DMS79 (cell line): ENCODE results near the gene FUT1.
"Not testable (repeated sequence)": the region's sequence is repeated elsewhere in the genome, so short reads cannot be mapped to it uniquely, and the experiment has no call there.

Experiments used
- DNase-seq: peaks from one replicate; lab custom pipeline; 2025; lab: John Stamatoyannopoulos, UW

Gene FUT1

GRCh38 chr19:48752496-48753365 is at the start of gene FUT1:
TSS of gene FUT1 (minus strand) at chr19:48752641. CDS start at chr19:48751281, 1,360 bp downstream.
- peak; percentile 95 for DNase-seq

DNA sequence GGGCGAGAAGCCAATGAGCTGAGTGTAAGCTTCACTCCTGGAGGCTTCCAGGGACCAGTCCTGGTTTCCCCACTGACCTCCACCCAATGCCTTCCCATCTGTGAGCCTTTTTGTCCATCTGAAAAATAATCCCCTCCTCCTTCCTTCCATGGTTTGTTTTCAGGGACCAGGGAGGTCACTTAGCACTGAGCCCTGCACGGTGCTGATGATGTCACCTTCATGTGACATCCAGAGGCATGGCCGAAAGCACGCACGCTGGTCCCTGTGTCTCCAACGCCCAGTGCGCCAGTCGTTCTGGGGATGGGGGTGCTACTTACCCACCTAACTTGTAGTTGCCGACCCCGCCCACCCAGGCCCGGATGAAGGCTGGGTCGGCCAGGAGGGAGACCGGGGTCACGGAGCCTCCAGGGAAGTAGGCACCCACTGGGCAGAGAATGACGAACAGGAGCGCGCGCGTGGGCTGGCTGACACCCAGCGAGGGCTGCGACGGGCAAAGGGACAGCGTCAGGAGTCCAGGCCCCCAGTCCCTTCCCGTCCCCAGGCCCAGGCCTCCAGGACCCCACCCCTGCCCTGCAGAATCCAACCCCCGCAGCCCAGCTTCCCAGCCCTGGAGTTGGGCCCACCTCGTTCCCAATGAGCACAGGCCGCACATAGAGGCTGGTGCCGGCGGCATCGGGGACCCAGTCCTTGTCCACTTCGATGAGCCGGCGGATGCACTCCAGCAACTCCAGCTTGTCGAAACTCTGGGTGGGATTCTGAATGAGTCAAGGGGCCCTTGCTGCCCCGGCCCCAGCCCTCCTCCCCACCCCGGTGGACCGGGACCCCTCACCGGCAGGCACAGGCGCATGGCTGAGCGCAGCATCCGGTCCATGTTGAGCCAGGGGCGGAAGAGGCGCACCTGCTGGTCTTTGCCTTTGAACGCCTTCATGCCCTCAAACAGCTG is 47.2 kb upstream of the FUT1 start:
- no peak for DNase-seq

GRCh38 chr19:48798937-48799336 is 46.5 kb upstream of the FUT1 start:
- no peak for DNase-seq

DNA sequence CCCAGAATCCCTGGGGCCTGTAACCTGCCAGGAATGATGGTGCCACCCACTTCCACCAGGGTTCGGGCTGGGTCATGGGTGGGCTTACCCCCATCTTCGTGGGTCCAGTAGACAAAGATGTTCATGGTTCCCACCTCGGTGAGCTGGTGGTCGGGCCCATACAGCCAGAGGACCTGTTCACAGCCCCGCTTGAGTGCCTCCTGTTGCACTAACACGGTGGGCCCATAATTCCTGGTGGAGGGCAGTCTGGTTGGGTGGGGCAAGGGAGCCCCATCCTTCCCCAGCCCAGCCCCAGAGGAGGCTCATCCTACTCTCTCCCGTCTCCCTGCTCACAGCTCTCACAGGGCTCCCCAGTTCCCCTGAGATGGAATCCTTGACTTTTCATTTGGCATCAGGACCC is 44.7 kb upstream of the FUT1 start:
- no peak for DNase-seq

- no peak for DNase-seq
Observed at GRCh38 chr19:48796298-48797083, 44.0 kb upstream of the FUT1 start.

GRCh38 chr19:48795685-48796070 is 43.2 kb upstream of the FUT1 start:
- no peak for DNase-seq

- DNase-seq, result peak; percentile 89
Observed at GRCh38 chr19:48795055-48795684, 42.7 kb upstream of the FUT1 start.

DNA sequence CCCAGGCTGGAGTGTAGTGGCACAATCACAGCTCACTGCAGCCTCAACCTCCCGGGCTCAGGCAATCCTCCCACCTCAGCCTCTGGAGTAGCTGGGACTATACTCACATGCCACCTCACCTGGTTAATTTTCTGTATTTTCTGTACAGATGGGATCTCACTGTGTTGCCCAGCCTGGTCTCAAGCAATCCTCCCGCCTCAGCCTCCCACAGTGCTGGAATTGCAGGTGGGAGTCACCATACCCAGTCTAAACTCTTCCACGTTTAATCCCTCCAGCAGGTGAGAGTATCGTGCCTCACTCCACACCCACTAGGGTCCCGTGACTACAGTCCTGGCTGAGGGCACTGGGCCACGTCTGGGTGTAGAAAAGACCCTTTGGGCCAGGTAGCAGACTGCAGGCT is 41.9 kb upstream of the FUT1 start:
- no peak for DNase-seq

DNA sequence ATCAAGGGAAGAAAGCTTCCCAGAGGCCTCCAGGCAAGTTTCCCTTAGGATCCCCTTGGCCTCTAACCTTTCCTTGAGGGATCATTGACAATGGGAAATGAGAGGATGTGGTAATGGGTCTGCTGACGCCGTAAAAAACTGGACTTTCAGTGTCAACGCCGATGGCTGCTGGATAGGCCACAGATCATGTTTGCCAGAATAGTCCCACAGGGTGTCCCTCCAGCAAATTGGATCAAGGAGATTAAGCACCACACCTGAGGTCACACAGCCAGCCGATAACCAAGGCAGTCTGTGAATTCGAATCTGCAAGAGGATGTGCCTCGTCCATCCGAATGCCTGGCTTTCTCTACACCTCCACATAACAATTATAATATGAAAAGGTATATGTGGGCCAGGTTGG is 40.8 kb upstream of the FUT1 start:
- DNase-seq, result no peak

GRCh38 chr19:48787331-48787730 is 34.9 kb upstream of the FUT1 start:
- not testable (repeated sequence) for DNase-seq

DNA sequence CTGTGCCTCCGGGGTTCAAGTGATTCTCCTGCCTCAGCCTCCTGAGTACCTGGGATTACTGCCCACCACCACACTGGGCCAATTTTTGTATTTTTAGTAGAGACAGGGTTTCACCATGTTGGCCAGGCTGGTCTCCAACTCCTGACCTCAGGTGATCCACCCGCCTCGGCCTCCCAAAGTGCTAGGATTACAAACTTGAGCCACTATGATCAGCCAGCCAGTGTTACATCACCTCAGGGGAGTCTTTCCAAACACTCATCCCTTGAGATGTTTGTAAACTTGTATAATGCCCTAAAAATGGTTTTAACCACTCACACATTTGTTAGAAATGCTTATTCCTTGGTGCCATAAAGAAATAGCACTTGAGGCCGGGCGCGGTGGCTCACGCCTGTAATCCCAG is 34.0 kb upstream of the FUT1 start:
- not testable (repeated sequence) for DNase-seq

GRCh38 chr19:48784527-48784926 is 32.1 kb upstream of the FUT1 start:
- DNase-seq, result no peak

DNA sequence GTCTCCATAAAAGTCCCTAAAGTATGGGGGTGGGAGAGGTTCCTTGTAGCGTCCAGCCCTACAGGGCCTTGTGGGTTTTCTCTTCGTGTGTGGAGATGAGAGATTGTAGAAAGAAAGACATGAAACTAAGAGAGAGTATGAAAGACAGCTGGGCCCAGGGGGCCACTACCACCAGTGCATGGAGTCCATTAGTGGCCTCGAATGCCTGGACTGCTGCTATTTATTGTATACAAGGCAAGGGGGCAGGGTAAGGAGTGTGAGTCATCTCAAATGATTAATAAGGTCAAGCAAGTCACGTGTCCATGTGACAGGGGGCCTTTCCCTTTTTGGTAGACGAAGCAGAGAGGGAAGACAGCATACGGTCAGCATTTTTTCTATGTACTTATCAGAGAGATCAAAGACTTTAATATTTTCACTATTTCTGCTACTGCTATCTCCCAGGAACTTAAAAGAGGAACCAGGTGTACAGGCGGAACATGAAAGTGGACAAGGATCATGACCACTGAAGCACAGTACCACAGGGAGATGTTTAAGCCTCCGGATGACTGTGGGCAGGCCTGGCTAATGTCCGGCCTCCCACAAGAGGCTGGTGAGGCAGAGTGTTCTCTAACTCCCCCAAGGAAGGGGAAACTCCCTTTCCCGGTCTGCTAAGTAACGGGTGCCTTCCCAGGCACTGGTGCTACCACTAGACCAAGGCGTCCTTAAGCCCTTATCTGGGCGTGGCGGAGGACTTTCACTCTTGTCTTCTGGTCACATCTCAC is 28.4 kb upstream of the FUT1 start:
- no peak for DNase-seq

DNA sequence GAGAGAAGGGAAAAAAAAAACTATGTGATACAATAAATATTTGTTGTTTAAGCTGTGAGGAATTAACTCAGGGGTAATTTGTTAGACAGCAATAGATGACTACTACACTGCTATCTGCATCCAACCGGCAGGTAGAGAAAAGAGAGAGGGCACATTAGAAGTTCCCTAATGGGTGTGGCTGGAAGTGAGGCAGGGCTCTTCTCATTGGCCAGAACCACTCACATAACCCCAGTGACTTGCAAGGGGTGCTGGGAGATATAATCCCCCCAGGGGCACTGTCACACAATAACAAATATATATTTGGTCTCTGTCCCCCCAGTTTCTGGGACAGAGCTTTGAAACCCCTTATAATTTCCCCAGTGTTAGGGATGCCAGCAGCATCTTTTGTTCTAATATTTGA is 27.2 kb upstream of the FUT1 start:
- no peak for DNase-seq

DNA sequence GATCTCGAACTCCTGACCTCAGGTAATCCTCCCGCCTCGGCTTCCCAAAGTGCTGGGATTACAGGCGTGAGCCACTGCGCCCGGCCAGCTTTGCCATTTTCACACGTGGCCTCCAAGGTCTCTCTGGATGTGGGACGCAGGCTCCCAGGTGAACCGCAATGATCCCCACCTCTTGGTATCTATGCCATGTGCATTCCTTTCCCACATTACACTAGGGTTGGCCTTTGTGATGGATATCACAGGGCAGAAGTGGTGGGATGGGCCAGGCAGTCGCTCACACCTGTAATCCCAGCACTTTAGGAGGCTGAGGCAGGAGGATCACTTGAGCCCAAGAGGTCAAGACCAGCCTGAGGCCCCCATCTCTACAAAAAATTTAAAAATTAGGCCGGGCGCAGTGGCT is 25.3 kb upstream of the FUT1 start:
- DNase-seq, result no peak

DNA sequence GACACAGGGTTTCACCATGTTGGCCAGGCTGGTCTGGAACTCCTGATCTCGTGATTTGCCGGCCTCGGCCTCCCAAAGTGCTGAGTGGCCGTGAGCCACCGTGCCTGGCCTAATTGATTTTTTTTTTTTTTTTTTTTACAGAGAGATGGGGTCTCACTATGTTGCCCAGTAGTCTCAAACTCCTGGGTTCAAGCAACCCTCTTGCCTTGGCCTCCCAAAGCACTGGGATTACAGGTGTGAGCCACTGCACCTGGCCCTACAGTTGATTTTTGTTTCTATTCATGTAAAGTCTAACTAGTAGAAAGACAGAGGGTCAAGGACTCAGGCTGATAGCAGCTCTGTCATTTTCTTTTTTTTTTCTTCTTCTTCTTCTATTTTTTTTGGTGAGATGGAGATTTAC is 24.7 kb upstream of the FUT1 start:
- no peak for DNase-seq

DNA sequence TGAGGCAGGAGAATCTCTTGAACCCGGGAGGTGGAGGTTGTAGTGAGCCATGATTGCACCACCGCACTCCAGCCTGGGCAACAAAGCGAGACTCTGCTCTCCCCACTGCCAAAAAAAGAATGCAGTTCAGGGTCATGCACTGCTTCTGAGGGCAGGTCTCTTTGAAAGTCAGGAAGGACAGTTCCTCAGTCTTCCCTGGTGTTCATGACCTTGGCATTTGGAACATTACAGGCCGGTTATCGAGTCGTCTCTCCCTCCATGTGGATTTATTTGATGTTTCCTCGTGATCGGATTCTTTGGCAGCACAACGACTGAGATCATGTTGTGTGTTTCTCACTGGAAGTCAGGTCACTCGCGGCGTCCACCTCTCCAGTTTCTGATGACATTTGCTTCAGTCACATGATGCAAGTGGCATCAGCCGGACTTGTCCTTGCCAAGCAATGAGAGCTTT is 20.1 kb upstream of the FUT1 start:
- DNase-seq, result no peak

DNA sequence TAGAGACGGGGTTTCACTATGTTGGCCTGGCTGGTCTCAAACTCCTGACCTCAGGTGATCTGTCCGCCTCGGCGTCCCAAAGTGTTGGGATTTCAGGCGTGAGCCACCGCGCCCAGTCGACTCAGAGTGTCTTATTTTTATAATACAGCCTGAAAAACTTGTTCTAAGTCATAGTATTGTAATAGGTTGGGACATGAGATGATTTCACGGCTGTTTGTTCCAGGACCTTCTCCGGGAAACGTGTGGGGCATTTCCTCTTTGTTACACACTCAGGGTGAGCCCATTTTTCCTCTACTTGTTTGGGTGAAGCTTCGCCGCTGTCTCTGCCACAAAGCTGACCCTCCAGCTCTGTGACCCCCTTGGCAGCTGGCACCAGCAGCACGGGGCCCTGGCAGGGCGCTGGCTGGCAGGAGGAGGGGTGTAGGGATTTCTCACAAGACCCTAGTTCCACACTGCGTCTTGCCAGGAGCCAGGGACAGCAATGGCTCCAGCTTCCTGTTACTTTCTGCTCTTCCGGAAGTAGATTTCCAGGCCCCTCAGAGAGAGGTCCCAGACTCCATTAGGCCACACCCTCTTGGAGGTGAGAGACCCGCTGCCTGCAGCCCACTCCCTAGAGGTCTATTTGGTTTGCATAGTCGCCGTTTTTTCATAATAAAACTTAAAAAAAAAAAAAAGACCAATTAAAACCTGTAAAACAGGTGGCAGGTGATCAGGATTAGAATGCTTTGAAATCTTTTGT is 18.5 kb upstream of the FUT1 start:
- no peak for DNase-seq

GRCh38 chr19:48770266-48770665 is 17.8 kb upstream of the FUT1 start:
- DNase-seq, result no peak
